GM12878 (cell line): Measurements from ENCODE around the gene DNAH11. TPM values are rescaled to one million over a fixed set of nuclear protein-coding genes. Genes with fewer than 3 reads are reported as not detected.

Experiments
- ATAC-seq: fragments of 200-7000 bp; cut with Tn5 transposase; 3 replicates; pipeline ENCODE4 v1.9.1; 2020; ENCODE audit warnings: mild to moderate bottlenecking, moderate library complexity
- BruUV-seq: library from RNA; stranded (reverse); fragments of 400-500 nt; replicated peaks from 2 replicates; lab custom pipeline; 2021; lab: Mats Ljungman, UMichigan
- CTCF ChIA-PET: fragments of 300-600 bp; sonication (Branson Sonifier 250); formaldehyde crosslinking; extraction: SDS; loops from one replicate; lab custom pipeline; 2021; ENCODE audit warnings: inconsistent platforms; lab: Yijun Ruan, JAX
- POLR2A ChIA-PET: fragments of 350-600 bp; formaldehyde crosslinking; extraction: SDS; loops from one replicate; lab custom pipeline; 2021; ENCODE audit warnings: inconsistent platforms; lab: Charles Lee
- RAD21 ChIA-PET: fragments of 300-600 bp; sonication (Branson Sonifier 250); formaldehyde crosslinking; loops from one replicate; lab custom pipeline; 2023; ENCODE audit warnings: antibody characterized with exemption; ENCODE audit not compliant: unreplicated experiment; lab: Charles Lee
- SMC1A ChIA-PET: fragments of 300-600 bp; sonication (Branson Sonifier 250); formaldehyde crosslinking; loops from one replicate; lab custom pipeline; 2023; ENCODE audit not compliant: unreplicated experiment, uncharacterized antibody; lab: Charles Lee
- DNase-seq: peaks from one replicate; pipeline ENCODE4 v3.0.0-alpha.2; 2011; ENCODE audit warnings: low read depth, low spot score
- FAIRE-seq: peaks from 3 replicates; lab custom pipeline; 2011; peaks lifted over from hg19 to GRCh38; lab: Jason Lieb, UNC
- H2AFZ ChIP-seq: 2 replicates; pipeline ENCODE4 v1.6.0; 2011; ENCODE audit warnings: low read depth, low read length, control low read depth; ENCODE audit not compliant: control insufficient read depth
- H3K27ac ChIP-seq: 2 replicates; pipeline ENCODE4 v1.5.1; 2011; ENCODE audit warnings: control low read depth; ENCODE audit not compliant: control insufficient read depth, insufficient read depth
- H3K27me3 ChIP-seq, 2 experiments: replicated peaks in 1 of 2; 2 replicates each; pipeline versions ENCODE4 v1.6.0 to v1.6.1; 2011; ENCODE audit warnings: low read length in 1 of 2; ENCODE audit not compliant: control insufficient read depth in 2 of 2, insufficient read depth in 2 of 2
- H3K36me3 ChIP-seq, 2 experiments: 2 replicates each; pipeline ENCODE4 v1.5.1; 2011; ENCODE audit warnings: low read length in 1 of 2; ENCODE audit not compliant: control insufficient read depth in 2 of 2, insufficient read depth in 2 of 2
- H3K4me1 ChIP-seq: 2 replicates; pipeline ENCODE4 v1.6.1; 2011; ENCODE audit warnings: mild to moderate bottlenecking, low read length, moderate library complexity, mixed read lengths; ENCODE audit not compliant: control insufficient read depth, insufficient read depth
- H3K4me2 ChIP-seq: 2 replicates; pipeline ENCODE4 v1.6.0; 2011; ENCODE audit warnings: control low read depth; ENCODE audit not compliant: control insufficient read depth, insufficient read depth
- H3K4me3 ChIP-seq: fragments of 200-600 bp; sonication (generic); 2 replicates; pipeline ENCODE4 v1.5.1; 2016
- H3K79me2 ChIP-seq: 2 replicates; pipeline ENCODE4 v1.6.0; 2011; ENCODE audit warnings: low read length; ENCODE audit not compliant: control insufficient read depth, insufficient read depth
- H3K9ac ChIP-seq: 2 replicates; pipeline ENCODE4 v1.8.0; 2011; ENCODE audit warnings: low read length, control low read depth, mixed read lengths; ENCODE audit not compliant: control insufficient read depth, insufficient read depth
- H3K9me3 ChIP-seq: replicated peaks from 3 replicates; pipeline ENCODE4 v1.5.1; 2011; ENCODE audit warnings: mild to moderate bottlenecking, low read length; ENCODE audit not compliant: control insufficient read depth, insufficient read depth
- H4K20me1 ChIP-seq: 2 replicates; pipeline ENCODE4 v1.6.0; 2011; ENCODE audit not compliant: control insufficient read depth, insufficient read depth
- BACH1 ChIP-seq: fragments of 450-650 bp; IDR thresholded peaks from 2 replicates; pipeline ENCODE4 v1.6.1; 2017; ENCODE audit warnings: mild to moderate bottlenecking, borderline replicate concordance
- GABPA ChIP-seq: IDR thresholded peaks from 2 replicates; pipeline ENCODE4 v1.6.1; 2014; ENCODE audit warnings: antibody characterized with exemption, low read depth, mild to moderate bottlenecking, inconsistent platforms
- MXI1 ChIP-seq: fragments of 150-350 bp; IDR thresholded peaks from 2 replicates; pipeline ENCODE4 v1.6.1; 2011; ENCODE audit warnings: low read depth, mild to moderate bottlenecking, inconsistent platforms, low read length, improper control_type of control experiment
- PAX5 ChIP-seq: IDR thresholded peaks from 2 replicates; pipeline ENCODE4 v1.6.1; 2011; ENCODE audit warnings: low read depth, low read length, borderline replicate concordance
- RCOR1 ChIP-seq: conservative IDR thresholded peaks from 2 replicates; pipeline ENCODE4 v1.6.1; 2012; ENCODE audit warnings: low read depth, low read length, improper control_type of control experiment
- ZNF207 ChIP-seq: fragments of 450-650 bp; IDR thresholded peaks from 2 replicates; pipeline ENCODE4 v1.6.1; 2014; ENCODE audit warnings: antibody characterized with exemption, mild to moderate bottlenecking, borderline replicate concordance
- WGBS: methylation state at CpG from one replicate; pipeline ENCODE4 v1.1.6; 2016; ENCODE audit warnings: low lambda C conversion rate; ENCODE audit not compliant: insufficient replicate concordance, insufficient coverage; ENCODE audit errors: missing lambda C conversion rate; 5-methylcytosine and 5-hydroxymethylcytosine counted together
- in situ Hi-C: fragments of 300-500 bp; cut with MboI; formaldehyde crosslinking; loops from 9 replicates; pipeline ENCODE4 v1.14.3; 2018; ENCODE audit warnings: mixed read lengths
- intact Hi-C: fragments of 100-400 bp; cut with micrococcal nuclease; formaldehyde crosslinking; loops from one replicate; pipeline ENCODE4 v1.14.2; 2022; ENCODE audit not compliant: unreplicated experiment
- polyA plus RNA-seq, 11 experiments: library from polyadenylated mRNA; depleted of rRNA in 4 of 11; unstranded in 6 of 11; stranded (reverse) in 5 of 11; fragments of >200 nt; fragmentation: Nextera tagmentation in 4 of 11; fragmentation: Illumina TruSeq in 1 of 11; extraction: Ambion mirVana in 4 of 11; extraction: Trizol in 1 of 11; gene quantifications; 1 replicate in 1 of 11; 2 replicates in 10 of 11; pipeline versions ENCODE4 v1.2.1 to v1.2.3, GENCODE V29; 2011 to 2016; ENCODE audit warnings: inconsistent platforms in 2 of 11, missing spikeins in 2 of 11, low read depth in 1 of 11
- total RNA-seq, 4 experiments: library from RNA; depleted of rRNA in 3 of 4; stranded (reverse); fragments of >200 nt in 3 of 4; fragmentation: Illumina TruSeq in 1 of 4; extraction: Trizol in 1 of 4; gene quantifications; 2 replicates each; pipeline versions ENCODE4 v1.2.1 to v1.2.3, GENCODE V29; 2013 to 2021
- TF ChIP-seq, protein P1 (sequence below): IDR thresholded peaks from 2 replicates; pipeline ENCODE4 v1.6.1; 2012; ENCODE audit warnings: low read length, inconsistent platforms
- TF ChIP-seq, protein P2 (sequence below): fragments of 450-650 bp; IDR thresholded peaks from 2 replicates; pipeline ENCODE4 v1.6.1; 2016; ENCODE audit warnings: mild to moderate bottlenecking
- TF ChIP-seq, protein P3 (sequence below): fragments of 450-650 bp; IDR thresholded peaks from 2 replicates; pipeline ENCODE4 v1.6.1; 2017; ENCODE audit warnings: antibody characterized with exemption, mild to moderate bottlenecking, moderate library complexity
- TF ChIP-seq, protein P4 (sequence below): fragments of 450-650 bp; IDR thresholded peaks from 2 replicates; pipeline ENCODE4 v1.6.1; 2017; ENCODE audit warnings: mild to moderate bottlenecking
- TF ChIP-seq, protein P5 (sequence below): IDR thresholded peaks from 2 replicates; pipeline ENCODE4 v1.6.1; 2011; ENCODE audit warnings: low read depth, low read length, improper control_type of control experiment, borderline replicate concordance

Gene DNAH11
- total and polyA plus RNA-seq, 10 of the 15 experiments (the other 5 are each of a cell fraction or from before 2014, with no cell fraction given): 0.03 to 0.56 (median 0.10) TPM

DNA sequence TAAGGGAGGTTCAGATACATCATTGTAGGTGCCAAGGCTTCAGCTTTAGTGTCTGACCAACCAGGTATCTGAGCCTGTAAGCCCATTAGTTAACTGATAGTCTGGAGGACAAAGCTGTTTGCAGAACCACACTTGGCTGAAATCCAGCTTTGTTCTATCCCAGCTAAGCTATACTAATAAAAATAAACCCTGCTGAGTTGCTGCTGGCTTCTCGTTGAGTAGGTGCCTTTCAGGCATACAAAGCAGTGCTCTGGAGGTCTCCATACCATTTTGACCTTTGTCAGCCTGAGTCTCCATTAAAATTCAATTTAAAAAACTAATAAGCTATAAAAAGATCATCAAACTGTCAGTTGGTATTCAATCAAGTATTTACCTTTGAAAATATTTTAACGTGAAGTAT is 380.8 kb downstream of the DNAH11 start:
- FAIRE-seq: no peak
- Histone ChIP-seq H3K36me3 (no peaks in the 10 kb centered on the region; a peak in 1 of 4 replicates), H3K4me3 (no peak overlapping the region), H3K4me1 (no peaks in the 10 kb centered on the region), H3K9ac (no peak overlapping the region), H3K79me2 (peaks cover 1% of the 10 kb centered on the region), H4K20me1 (no peaks in the 10 kb centered on the region), H3K27me3 (no peaks in the 10 kb centered on the region), H2AFZ (no peak overlapping the region), H3K27ac (no peak overlapping the region), H3K9me3 (no peaks in the 10 kb centered on the region), H3K4me2 (no peak overlapping the region)
- SMC1A ChIA-PET: interaction anchor here (0.9 to 1.2 kb wide), 3 partner anchors 15 to 20 kb away, joined by 3 read pairs; no protein-coding TSS in a partner anchor
- TF ChIP-seq, protein P1, sequence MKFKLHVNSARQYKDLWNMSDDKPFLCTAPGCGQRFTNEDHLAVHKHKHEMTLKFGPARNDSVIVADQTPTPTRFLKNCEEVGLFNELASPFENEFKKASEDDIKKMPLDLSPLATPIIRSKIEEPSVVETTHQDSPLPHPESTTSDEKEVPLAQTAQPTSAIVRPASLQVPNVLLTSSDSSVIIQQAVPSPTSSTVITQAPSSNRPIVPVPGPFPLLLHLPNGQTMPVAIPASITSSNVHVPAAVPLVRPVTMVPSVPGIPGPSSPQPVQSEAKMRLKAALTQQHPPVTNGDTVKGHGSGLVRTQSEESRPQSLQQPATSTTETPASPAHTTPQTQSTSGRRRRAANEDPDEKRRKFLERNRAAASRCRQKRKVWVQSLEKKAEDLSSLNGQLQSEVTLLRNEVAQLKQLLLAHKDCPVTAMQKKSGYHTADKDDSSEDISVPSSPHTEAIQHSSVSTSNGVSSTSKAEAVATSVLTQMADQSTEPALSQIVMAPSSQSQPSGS: no peak
- TF ChIP-seq, protein P2, sequence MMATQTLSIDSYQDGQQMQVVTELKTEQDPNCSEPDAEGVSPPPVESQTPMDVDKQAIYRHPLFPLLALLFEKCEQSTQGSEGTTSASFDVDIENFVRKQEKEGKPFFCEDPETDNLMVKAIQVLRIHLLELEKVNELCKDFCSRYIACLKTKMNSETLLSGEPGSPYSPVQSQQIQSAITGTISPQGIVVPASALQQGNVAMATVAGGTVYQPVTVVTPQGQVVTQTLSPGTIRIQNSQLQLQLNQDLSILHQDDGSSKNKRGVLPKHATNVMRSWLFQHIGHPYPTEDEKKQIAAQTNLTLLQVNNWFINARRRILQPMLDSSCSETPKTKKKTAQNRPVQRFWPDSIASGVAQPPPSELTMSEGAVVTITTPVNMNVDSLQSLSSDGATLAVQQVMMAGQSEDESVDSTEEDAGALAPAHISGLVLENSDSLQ: no peak
- TF ChIP-seq ZNF207 (no peak), PAX5 (no peak), RCOR1 (no peak), MXI1 (no peak), GABPA (no peak), BACH1 (no peak)
- TF ChIP-seq, protein P3, sequence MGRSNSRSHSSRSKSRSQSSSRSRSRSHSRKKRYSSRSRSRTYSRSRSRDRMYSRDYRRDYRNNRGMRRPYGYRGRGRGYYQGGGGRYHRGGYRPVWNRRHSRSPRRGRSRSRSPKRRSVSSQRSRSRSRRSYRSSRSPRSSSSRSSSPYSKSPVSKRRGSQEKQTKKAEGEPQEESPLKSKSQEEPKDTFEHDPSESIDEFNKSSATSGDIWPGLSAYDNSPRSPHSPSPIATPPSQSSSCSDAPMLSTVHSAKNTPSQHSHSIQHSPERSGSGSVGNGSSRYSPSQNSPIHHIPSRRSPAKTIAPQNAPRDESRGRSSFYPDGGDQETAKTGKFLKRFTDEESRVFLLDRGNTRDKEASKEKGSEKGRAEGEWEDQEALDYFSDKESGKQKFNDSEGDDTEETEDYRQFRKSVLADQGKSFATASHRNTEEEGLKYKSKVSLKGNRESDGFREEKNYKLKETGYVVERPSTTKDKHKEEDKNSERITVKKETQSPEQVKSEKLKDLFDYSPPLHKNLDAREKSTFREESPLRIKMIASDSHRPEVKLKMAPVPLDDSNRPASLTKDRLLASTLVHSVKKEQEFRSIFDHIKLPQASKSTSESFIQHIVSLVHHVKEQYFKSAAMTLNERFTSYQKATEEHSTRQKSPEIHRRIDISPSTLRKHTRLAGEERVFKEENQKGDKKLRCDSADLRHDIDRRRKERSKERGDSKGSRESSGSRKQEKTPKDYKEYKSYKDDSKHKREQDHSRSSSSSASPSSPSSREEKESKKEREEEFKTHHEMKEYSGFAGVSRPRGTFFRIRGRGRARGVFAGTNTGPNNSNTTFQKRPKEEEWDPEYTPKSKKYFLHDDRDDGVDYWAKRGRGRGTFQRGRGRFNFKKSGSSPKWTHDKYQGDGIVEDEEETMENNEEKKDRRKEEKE: no peak
- TF ChIP-seq, protein P4, sequence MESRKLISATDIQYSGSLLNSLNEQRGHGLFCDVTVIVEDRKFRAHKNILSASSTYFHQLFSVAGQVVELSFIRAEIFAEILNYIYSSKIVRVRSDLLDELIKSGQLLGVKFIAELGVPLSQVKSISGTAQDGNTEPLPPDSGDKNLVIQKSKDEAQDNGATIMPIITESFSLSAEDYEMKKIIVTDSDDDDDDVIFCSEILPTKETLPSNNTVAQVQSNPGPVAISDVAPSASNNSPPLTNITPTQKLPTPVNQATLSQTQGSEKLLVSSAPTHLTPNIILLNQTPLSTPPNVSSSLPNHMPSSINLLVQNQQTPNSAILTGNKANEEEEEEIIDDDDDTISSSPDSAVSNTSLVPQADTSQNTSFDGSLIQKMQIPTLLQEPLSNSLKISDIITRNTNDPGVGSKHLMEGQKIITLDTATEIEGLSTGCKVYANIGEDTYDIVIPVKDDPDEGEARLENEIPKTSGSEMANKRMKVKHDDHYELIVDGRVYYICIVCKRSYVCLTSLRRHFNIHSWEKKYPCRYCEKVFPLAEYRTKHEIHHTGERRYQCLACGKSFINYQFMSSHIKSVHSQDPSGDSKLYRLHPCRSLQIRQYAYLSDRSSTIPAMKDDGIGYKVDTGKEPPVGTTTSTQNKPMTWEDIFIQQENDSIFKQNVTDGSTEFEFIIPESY: no peak
- TF ChIP-seq, protein P5, sequence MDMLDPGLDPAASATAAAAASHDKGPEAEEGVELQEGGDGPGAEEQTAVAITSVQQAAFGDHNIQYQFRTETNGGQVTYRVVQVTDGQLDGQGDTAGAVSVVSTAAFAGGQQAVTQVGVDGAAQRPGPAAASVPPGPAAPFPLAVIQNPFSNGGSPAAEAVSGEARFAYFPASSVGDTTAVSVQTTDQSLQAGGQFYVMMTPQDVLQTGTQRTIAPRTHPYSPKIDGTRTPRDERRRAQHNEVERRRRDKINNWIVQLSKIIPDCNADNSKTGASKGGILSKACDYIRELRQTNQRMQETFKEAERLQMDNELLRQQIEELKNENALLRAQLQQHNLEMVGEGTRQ: no peak
- POLR2A ChIA-PET: no interaction called here
- intact Hi-C loops (no loop called here), in situ Hi-C loops (no loop called here)
- RAD21 ChIA-PET: interaction anchor here (1.2 to 1.3 kb wide), 2 partner anchors 16 to 18 kb away, joined by 3 to 4 read pairs; no protein-coding TSS in a partner anchor
- no peak for DNase-seq
- CTCF ChIA-PET: no interaction called here
- WGBS: 97% methylated on average over 2 of the region's 2 CpGs
- no peak for ATAC-seq
- no TSS peak for BruUV-seq
